GM23338 (cell line): ENCODE data around the gene C14orf132. TPM values are rescaled to one million over a fixed set of nuclear protein-coding genes. Genes with fewer than 3 reads are reported as not detected.

Experiments
- ATAC-seq: fragments of 200-7000 bp; cut with Tn5 transposase; 3 replicates; pipeline ENCODE4 v1.9.1; 2020
- DNase-seq: peaks from one replicate; pipeline ENCODE4 v3.0.0-alpha.2; 2015; ENCODE audit warnings: low spot score
- H2AFZ ChIP-seq: fragments of 200-600 bp; sonication (generic); 2 replicates; pipeline ENCODE4 v1.8.0; 2016; ENCODE audit warnings: antibody characterized with exemption, mild to moderate bottlenecking, moderate library complexity
- H3F3A ChIP-seq: fragments of 200-600 bp; sonication (generic); replicated peaks from 2 replicates; pipeline ENCODE4 v1.8.0; 2017; ENCODE audit warnings: antibody characterized with exemption, mixed run types, low read depth
- H3K27ac ChIP-seq: fragments of 200-600 bp; sonication (generic); 2 replicates; pipeline ENCODE4 v1.6.1; 2016; ENCODE audit warnings: low read depth
- H3K27me3 ChIP-seq: fragments of 200-600 bp; sonication (generic); 2 replicates; pipeline ENCODE4 v1.8.0; 2016; ENCODE audit warnings: mild to moderate bottlenecking, mixed run types, moderate library complexity; ENCODE audit not compliant: insufficient read depth
- H3K36me3 ChIP-seq: fragments of 200-600 bp; sonication (generic); 2 replicates; pipeline ENCODE4 v1.8.0; 2016; ENCODE audit warnings: mild to moderate bottlenecking; ENCODE audit not compliant: insufficient read depth
- H3K4me1 ChIP-seq: fragments of 200-600 bp; sonication (generic); 2 replicates; pipeline ENCODE4 v1.8.0; 2016; ENCODE audit warnings: mild to moderate bottlenecking, moderate library complexity; ENCODE audit not compliant: insufficient read depth
- H3K4me2 ChIP-seq: fragments of 200-600 bp; sonication (generic); 2 replicates; pipeline ENCODE4 v1.7.1; 2017; ENCODE audit warnings: mixed run types
- H3K4me3 ChIP-seq: fragments of 200-600 bp; sonication (generic); 2 replicates; pipeline ENCODE4 v1.6.1; 2016; ENCODE audit warnings: mixed run types
- H3K79me2 ChIP-seq: fragments of 200-600 bp; sonication (generic); replicated peaks from 2 replicates; pipeline ENCODE4 v1.8.0; 2017; ENCODE audit warnings: mild to moderate bottlenecking; ENCODE audit not compliant: insufficient read depth
- H3K9me2 ChIP-seq: fragments of 200-600 bp; sonication (generic); 2 replicates; pipeline ENCODE4 v1.8.0; 2017; ENCODE audit not compliant: insufficient read depth
- H4K20me1 ChIP-seq: fragments of 200-600 bp; sonication (generic); replicated peaks from 2 replicates; pipeline ENCODE4 v1.8.0; 2017; ENCODE audit warnings: mild to moderate bottlenecking; ENCODE audit not compliant: insufficient read depth
- H3K27ac Mint-ChIP-seq: 2 replicates; pipeline ENCODE4 v1.8.0; 2020; ENCODE audit warnings: inconsistent platforms, mild to moderate bottlenecking, moderate library complexity, mixed read lengths
- H3K27me3 Mint-ChIP-seq: 3 replicates; pipeline ENCODE4 v1.8.0; 2022; ENCODE audit warnings: low read depth, mild to moderate bottlenecking, moderate library complexity, mixed read lengths, inconsistent platforms; ENCODE audit not compliant: insufficient read depth, poor library complexity
- H3K36me3 Mint-ChIP-seq: 3 replicates; pipeline ENCODE4 v1.8.0; 2021; ENCODE audit warnings: low read depth, mild to moderate bottlenecking, inconsistent platforms, moderate library complexity, mixed read lengths
- H3K4me1 Mint-ChIP-seq: 3 replicates; pipeline ENCODE4 v1.8.0; 2020; ENCODE audit warnings: mild to moderate bottlenecking, inconsistent platforms, mixed read lengths
- H3K4me3 Mint-ChIP-seq: 3 replicates; pipeline ENCODE4 v1.8.0; 2021; ENCODE audit warnings: moderate library complexity, mild to moderate bottlenecking, inconsistent platforms, mixed read lengths
- H3K9me3 Mint-ChIP-seq: 3 replicates; pipeline ENCODE4 v1.8.0; 2020; ENCODE audit warnings: moderate library complexity, mild to moderate bottlenecking, inconsistent platforms, mixed read lengths
- CREB1 ChIP-seq: fragments of 250-450 bp; sonication (Bioruptor Pico); IDR thresholded peaks from 2 replicates; pipeline ENCODE4 v1.5.0; 2020; ENCODE audit warnings: low read depth, mild to moderate bottlenecking, moderate library complexity
- EZH2 ChIP-seq: fragments of 200-600 bp; sonication (generic); IDR thresholded peaks from one replicate; pipeline ENCODE4 v1.8.0; 2017; ENCODE audit warnings: antibody characterized with exemption, mild to moderate bottlenecking, low read depth; ENCODE audit not compliant: unreplicated experiment
- JUNB ChIP-seq: IDR thresholded peaks from one replicate; pipeline ENCODE4 v1.6.1; 2016; ENCODE audit warnings: antibody characterized with exemption; ENCODE audit not compliant: unreplicated experiment
- NANOG ChIP-seq: IDR thresholded peaks from 2 replicates; pipeline ENCODE4 v1.6.1; 2016; ENCODE audit warnings: antibody characterized with exemption, borderline replicate concordance
- POLR2AphosphoS5 ChIP-seq: IDR thresholded peaks from 2 replicates; pipeline ENCODE4 v1.6.1; 2016; ENCODE audit warnings: antibody characterized with exemption, low read depth
- STAT1 ChIP-seq: IDR thresholded peaks from one replicate; pipeline ENCODE4 v1.6.1; 2016; ENCODE audit warnings: antibody characterized with exemption; ENCODE audit not compliant: unreplicated experiment
- polyA plus RNA-seq: library from polyadenylated mRNA; unstranded; fragments of >200 nt; fragmentation: Nextera tagmentation; extraction: Ambion mirVana; gene quantifications from 2 replicates; pipeline ENCODE4 v1.2.1, GENCODE V29; 2016
- total RNA-seq: library from RNA; depleted of rRNA; stranded (reverse); fragments of >200 nt; shearing (Covaris generic); gene quantifications from 2 replicates; pipeline ENCODE4 v1.2.3, GENCODE V29; 2014
- TF ChIP-seq, protein P1 (sequence below): fragments of 250-450 bp; sonication (Bioruptor Pico); IDR thresholded peaks from 2 replicates; pipeline ENCODE4 v1.5.0; 2020; ENCODE audit warnings: mild to moderate bottlenecking, moderate library complexity
- TF ChIP-seq, protein P2 (sequence below): IDR thresholded peaks from one replicate; pipeline ENCODE4 v1.6.1; 2018; ENCODE audit warnings: antibody characterized with exemption; ENCODE audit not compliant: unreplicated experiment
- TF ChIP-seq, protein P3 (sequence below): IDR thresholded peaks from 2 replicates; pipeline ENCODE4 v1.6.1; 2016; ENCODE audit warnings: antibody characterized with exemption

Gene C14orf132
- total and polyA plus RNA-seq, 2 experiments from 2014 or later: 13.8 to 16.2 TPM

DNA sequence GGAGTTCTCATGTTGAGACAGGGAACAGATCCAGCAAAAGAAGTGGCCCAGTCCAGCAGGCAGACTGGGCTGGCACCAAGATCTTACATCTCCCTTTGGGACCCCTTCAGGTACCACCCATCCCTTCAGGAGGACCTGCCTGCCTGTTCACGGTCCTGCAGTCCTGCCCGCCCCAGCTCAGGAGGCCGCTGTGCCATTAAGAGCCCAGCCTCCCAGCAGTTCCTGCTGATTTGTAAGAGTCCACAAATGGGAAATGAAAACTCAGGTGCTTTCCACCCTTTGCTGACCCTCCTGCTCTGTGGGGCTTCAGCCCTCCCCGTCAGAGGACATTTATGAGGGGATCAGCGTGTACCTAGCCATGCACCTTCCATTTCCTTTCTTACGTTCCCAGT lies 39.5 kb downstream of the C14orf132 start:
- Histone ChIP-seq H3K36me3 (no peaks in the 10 kb centered on the region), H3K27me3 (no peaks in the 10 kb centered on the region), H3K27ac (no peak overlapping the region), H3K4me3 (no peak overlapping the region), H2AFZ (no peak overlapping the region), H3F3A (no peaks in the 10 kb centered on the region), H3K9me2 (no peaks in the 10 kb centered on the region; the same call in 1 of the 2 replicates), H3K4me1 (no peaks in the 10 kb centered on the region; the same call in 1 of the 2 replicates), H3K79me2 (no peaks in the 10 kb centered on the region; the same call in none of the 2 replicates), H4K20me1 (no peaks in the 10 kb centered on the region), H3K4me2 (no peak overlapping the region)
- no peak for ATAC-seq
- H3K27ac Mint-ChIP-seq: no peak overlapping the region
- H3K4me3 Mint-ChIP-seq: no peak overlapping the region
- TF ChIP-seq CREB1 (CRISPR knock-in tag): no peak
- TF ChIP-seq, protein P1, sequence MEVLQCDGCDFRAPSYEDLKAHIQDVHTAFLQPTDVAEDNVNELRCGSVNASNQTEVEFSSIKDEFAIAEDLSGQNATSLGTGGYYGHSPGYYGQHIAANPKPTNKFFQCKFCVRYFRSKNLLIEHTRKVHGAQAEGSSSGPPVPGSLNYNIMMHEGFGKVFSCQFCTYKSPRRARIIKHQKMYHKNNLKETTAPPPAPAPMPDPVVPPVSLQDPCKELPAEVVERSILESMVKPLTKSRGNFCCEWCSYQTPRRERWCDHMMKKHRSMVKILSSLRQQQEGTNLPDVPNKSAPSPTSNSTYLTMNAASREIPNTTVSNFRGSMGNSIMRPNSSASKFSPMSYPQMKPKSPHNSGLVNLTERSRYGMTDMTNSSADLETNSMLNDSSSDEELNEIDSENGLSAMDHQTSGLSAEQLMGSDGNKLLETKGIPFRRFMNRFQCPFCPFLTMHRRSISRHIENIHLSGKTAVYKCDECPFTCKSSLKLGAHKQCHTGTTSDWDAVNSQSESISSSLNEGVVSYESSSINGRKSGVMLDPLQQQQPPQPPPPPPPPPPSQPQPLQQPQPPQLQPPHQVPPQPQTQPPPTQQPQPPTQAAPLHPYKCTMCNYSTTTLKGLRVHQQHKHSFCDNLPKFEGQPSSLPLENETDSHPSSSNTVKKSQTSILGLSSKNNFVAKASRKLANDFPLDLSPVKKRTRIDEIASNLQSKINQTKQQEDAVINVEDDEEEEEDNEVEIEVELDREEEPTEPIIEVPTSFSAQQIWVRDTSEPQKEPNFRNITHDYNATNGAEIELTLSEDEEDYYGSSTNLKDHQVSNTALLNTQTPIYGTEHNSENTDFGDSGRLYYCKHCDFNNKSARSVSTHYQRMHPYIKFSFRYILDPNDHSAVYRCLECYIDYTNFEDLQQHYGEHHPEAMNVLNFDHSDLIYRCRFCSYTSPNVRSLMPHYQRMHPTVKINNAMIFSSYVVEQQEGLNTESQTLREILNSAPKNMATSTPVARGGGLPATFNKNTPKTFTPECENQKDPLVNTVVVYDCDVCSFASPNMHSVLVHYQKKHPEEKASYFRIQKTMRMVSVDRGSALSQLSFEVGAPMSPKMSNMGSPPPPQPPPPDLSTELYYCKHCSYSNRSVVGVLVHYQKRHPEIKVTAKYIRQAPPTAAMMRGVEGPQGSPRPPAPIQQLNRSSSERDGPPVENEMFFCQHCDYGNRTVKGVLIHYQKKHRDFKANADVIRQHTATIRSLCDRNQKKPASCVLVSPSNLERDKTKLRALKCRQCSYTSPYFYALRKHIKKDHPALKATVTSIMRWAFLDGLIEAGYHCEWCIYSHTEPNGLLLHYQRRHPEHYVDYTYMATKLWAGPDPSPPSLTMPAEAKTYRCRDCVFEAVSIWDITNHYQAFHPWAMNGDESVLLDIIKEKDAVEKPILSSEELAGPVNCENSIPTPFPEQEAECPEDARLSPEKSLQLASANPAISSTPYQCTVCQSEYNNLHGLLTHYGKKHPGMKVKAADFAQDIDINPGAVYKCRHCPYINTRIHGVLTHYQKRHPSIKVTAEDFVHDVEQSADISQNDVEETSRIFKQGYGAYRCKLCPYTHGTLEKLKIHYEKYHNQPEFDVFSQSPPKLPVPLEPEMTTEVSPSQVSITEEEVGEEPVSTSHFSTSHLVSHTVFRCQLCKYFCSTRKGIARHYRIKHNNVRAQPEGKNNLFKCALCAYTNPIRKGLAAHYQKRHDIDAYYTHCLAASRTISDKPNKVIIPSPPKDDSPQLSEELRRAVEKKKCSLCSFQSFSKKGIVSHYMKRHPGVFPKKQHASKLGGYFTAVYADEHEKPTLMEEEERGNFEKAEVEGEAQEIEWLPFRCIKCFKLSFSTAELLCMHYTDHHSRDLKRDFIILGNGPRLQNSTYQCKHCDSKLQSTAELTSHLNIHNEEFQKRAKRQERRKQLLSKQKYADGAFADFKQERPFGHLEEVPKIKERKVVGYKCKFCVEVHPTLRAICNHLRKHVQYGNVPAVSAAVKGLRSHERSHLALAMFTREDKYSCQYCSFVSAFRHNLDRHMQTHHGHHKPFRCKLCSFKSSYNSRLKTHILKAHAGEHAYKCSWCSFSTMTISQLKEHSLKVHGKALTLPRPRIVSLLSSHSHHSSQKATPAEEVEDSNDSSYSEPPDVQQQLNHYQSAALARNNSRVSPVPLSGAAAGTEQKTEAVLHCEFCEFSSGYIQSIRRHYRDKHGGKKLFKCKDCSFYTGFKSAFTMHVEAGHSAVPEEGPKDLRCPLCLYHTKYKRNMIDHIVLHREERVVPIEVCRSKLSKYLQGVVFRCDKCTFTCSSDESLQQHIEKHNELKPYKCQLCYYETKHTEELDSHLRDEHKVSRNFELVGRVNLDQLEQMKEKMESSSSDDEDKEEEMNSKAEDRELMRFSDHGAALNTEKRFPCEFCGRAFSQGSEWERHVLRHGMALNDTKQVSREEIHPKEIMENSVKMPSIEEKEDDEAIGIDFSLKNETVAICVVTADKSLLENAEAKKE: no peak
- TF ChIP-seq STAT1: no peak
- no peak for TF ChIP-seq POLR2AphosphoS5
- peaks cover 10% of the 10 kb centered on the region; the same call in 1 of the 3 replicates for H3K9me3 Mint-ChIP-seq
- peaks cover 5% of the 10 kb centered on the region; the same call in 2 of the 3 replicates for H3K4me1 Mint-ChIP-seq
- DNase-seq: no peak
- H3K27me3 Mint-ChIP-seq: no peaks in the 10 kb centered on the region
- peaks cover 3% of the 10 kb centered on the region; the same call in 1 of the 3 replicates for H3K36me3 Mint-ChIP-seq

DNA sequence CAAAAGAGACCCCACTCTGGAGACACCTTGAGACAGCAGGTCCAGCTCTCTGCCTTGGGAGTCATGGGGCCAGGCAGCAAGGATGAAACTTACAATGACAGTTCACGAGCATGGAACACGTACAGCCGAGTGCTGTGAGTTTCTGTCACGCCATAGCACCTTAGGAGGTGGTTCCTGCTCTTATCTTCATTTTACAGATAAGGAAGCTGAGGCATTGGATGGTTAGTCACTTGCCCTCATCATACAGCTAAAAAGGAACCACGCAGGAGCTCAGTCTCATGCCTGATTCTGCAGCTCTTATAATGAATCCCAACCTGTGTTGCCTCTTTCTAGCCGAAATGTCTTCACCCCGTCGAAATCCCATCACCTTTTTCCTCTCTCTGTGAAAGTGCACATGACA lies 39.9 kb downstream of the C14orf132 start:
- no peaks in the 10 kb centered on the region; the same call in 1 of the 2 replicates for H3K4me1 ChIP-seq
- no peak overlapping the region for H3K4me3 Mint-ChIP-seq
- no peaks in the 10 kb centered on the region for H3K27me3 ChIP-seq
- no peak overlapping the region for H3K4me2 ChIP-seq
- no peak for DNase-seq
- H3K79me2 ChIP-seq: no peaks in the 10 kb centered on the region; the same call in none of the 2 replicates
- H3K9me2 ChIP-seq: no peaks in the 10 kb centered on the region; the same call in 1 of the 2 replicates
- peaks cover 2% of the 10 kb centered on the region for H3K27me3 Mint-ChIP-seq
- H3K4me3 ChIP-seq: no peak overlapping the region
- no peak overlapping the region for H2AFZ ChIP-seq
- no peaks in the 10 kb centered on the region for H3F3A ChIP-seq
- no peaks in the 10 kb centered on the region for H4K20me1 ChIP-seq
- H3K36me3 Mint-ChIP-seq: peaks cover 3% of the 10 kb centered on the region; the same call in 1 of the 3 replicates
- peaks cover 8% of the 10 kb centered on the region for H3K4me1 Mint-ChIP-seq
- H3K36me3 ChIP-seq: no peaks in the 10 kb centered on the region
- H3K9me3 Mint-ChIP-seq: peaks cover 10% of the 10 kb centered on the region; the same call in 1 of the 3 replicates
- H3K27ac ChIP-seq: no peak overlapping the region
- ATAC-seq: no peak
- H3K27ac Mint-ChIP-seq: no peak overlapping the region
- TF ChIP-seq, protein P2, sequence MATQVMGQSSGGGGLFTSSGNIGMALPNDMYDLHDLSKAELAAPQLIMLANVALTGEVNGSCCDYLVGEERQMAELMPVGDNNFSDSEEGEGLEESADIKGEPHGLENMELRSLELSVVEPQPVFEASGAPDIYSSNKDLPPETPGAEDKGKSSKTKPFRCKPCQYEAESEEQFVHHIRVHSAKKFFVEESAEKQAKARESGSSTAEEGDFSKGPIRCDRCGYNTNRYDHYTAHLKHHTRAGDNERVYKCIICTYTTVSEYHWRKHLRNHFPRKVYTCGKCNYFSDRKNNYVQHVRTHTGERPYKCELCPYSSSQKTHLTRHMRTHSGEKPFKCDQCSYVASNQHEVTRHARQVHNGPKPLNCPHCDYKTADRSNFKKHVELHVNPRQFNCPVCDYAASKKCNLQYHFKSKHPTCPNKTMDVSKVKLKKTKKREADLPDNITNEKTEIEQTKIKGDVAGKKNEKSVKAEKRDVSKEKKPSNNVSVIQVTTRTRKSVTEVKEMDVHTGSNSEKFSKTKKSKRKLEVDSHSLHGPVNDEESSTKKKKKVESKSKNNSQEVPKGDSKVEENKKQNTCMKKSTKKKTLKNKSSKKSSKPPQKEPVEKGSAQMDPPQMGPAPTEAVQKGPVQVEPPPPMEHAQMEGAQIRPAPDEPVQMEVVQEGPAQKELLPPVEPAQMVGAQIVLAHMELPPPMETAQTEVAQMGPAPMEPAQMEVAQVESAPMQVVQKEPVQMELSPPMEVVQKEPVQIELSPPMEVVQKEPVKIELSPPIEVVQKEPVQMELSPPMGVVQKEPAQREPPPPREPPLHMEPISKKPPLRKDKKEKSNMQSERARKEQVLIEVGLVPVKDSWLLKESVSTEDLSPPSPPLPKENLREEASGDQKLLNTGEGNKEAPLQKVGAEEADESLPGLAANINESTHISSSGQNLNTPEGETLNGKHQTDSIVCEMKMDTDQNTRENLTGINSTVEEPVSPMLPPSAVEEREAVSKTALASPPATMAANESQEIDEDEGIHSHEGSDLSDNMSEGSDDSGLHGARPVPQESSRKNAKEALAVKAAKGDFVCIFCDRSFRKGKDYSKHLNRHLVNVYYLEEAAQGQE: no peak
- TF ChIP-seq EZH2 (no peak), JUNB (no peak), CREB1 (CRISPR knock-in tag) (no peak), NANOG (no peak), STAT1 (no peak)
- TF ChIP-seq, protein P3, sequence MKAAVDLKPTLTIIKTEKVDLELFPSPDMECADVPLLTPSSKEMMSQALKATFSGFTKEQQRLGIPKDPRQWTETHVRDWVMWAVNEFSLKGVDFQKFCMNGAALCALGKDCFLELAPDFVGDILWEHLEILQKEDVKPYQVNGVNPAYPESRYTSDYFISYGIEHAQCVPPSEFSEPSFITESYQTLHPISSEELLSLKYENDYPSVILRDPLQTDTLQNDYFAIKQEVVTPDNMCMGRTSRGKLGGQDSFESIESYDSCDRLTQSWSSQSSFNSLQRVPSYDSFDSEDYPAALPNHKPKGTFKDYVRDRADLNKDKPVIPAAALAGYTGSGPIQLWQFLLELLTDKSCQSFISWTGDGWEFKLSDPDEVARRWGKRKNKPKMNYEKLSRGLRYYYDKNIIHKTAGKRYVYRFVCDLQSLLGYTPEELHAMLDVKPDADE: no peak
